ENCODE results near the gene BAD. TPM values are rescaled to one million over a fixed set of nuclear protein-coding genes. Genes with fewer than 3 reads are reported as not detected.
"Not testable (repeated sequence)": the region's sequence is repeated elsewhere in the genome, so short reads cannot be mapped to it uniquely, and the experiment has no call there.

BAD gene
- total RNA-seq, 1 donor from 2014 or later, result 19.0 TPM

GRCh38 chr11:64324692-64325469, 40.4 kb upstream of the BAD start:
- H3K9me3 Mint-ChIP-seq, result peaks cover 2% of the 10 kb centered on the region

GRCh38 chr11:64323984-64324383, 39.5 kb upstream of the BAD start:
- not testable (repeated sequence) for H3K4me1 ChIP-seq; H3K4me2 ChIP-seq; H3K27me3 ChIP-seq; H3K4me3 Mint-ChIP-seq; DNase-seq (ENCODE audit: low spot score); H3K27ac ChIP-seq; H4K20me1 ChIP-seq (ENCODE audit: low read depth); H3K9me3 ChIP-seq (ENCODE audit: low read depth); H3K27me3 Mint-ChIP-seq (ENCODE audit: insufficient read depth, low read depth); H2AFZ ChIP-seq (replicated peaks); H3K36me3 ChIP-seq; H3K9me3 Mint-ChIP-seq; H3K4me3 ChIP-seq; H3F3A ChIP-seq (ENCODE audit: low read depth); H3K9ac ChIP-seq; H3K79me2 ChIP-seq (ENCODE audit: low read depth); H3K4me1 Mint-ChIP-seq
- Mint-ChIP-seq H3K27ac (peak overlapping the region; percentile 53), H3K36me3 (peaks cover 10% of the 10 kb centered on the region)

More at GRCh38 chr11:64324692-64325469, 40.4 kb upstream of the BAD start:
- peaks cover 10% of the 10 kb centered on the region for H3K36me3 Mint-ChIP-seq
- H3K79me2 ChIP-seq (ENCODE audit: low read depth), result no peaks in the 10 kb centered on the region
- no peaks in the 10 kb centered on the region for H3K36me3 ChIP-seq
- no peak overlapping the region for H3K27ac ChIP-seq
- H3K27ac Mint-ChIP-seq, result no peak overlapping the region
- H3K27me3 ChIP-seq, result no peaks in the 10 kb centered on the region
- no peaks in the 10 kb centered on the region for H4K20me1 ChIP-seq (ENCODE audit: low read depth)
- H3F3A ChIP-seq (ENCODE audit: low read depth), result peaks cover 6% of the 10 kb centered on the region
- no peak for TF ChIP-seq EZH2 (IDR thresholded peaks at IDR 0.05)
- H3K27me3 Mint-ChIP-seq (ENCODE audit: insufficient read depth, low read depth), result peaks cover 9% of the 10 kb centered on the region
- no peaks in the 10 kb centered on the region for H3K4me1 ChIP-seq
- no peak overlapping the region for H3K4me3 Mint-ChIP-seq
- no peak for DNase-seq (ENCODE audit: low spot score)
- no peak overlapping the region for H2AFZ ChIP-seq (replicated peaks)
- no peaks in the 10 kb centered on the region for H3K9me3 ChIP-seq (ENCODE audit: low read depth)
- H3K4me1 Mint-ChIP-seq, result peaks cover 3% of the 10 kb centered on the region
- no peak overlapping the region for H3K9ac ChIP-seq
- no peak overlapping the region for H3K4me3 ChIP-seq
- no peak overlapping the region for H3K4me2 ChIP-seq

GRCh38 chr11:64323373-64323772, 38.9 kb upstream of the BAD start:
- H3K4me1 ChIP-seq, result peaks cover 5% of the 10 kb centered on the region
- Mint-ChIP-seq H3K4me3 (no peak overlapping the region), H3K9me3 (peaks cover 2% of the 10 kb centered on the region), H3K27me3 (ENCODE audit: insufficient read depth, low read depth) (peaks cover 8% of the 10 kb centered on the region), H3K36me3 (peaks cover 10% of the 10 kb centered on the region), H3K27ac (no peak overlapping the region), H3K4me1 (peaks cover 9% of the 10 kb centered on the region)
- H3K9ac ChIP-seq, result no peak overlapping the region
- H3K4me3 ChIP-seq, result no peak overlapping the region
- no peaks in the 10 kb centered on the region for H3K9me3 ChIP-seq (ENCODE audit: low read depth)
- no peak overlapping the region for H3K4me2 ChIP-seq
- no peak for DNase-seq (ENCODE audit: low spot score)
- no peaks in the 10 kb centered on the region for H3K27me3 ChIP-seq
- TF ChIP-seq EZH2phosphoT487 (IDR thresholded peaks at IDR 0.05) (no peak), EZH2 (IDR thresholded peaks at IDR 0.05) (no peak), CTCF (IDR thresholded peaks at IDR 0.05) (no peak)
- no peak overlapping the region for H2AFZ ChIP-seq (replicated peaks)
- no peaks in the 10 kb centered on the region for H3K36me3 ChIP-seq
- H3K79me2 ChIP-seq (ENCODE audit: low read depth), result peaks cover 10% of the 10 kb centered on the region
- H3F3A ChIP-seq (ENCODE audit: low read depth), result no peaks in the 10 kb centered on the region
- H3K27ac ChIP-seq, result no peak overlapping the region
- H4K20me1 ChIP-seq (ENCODE audit: low read depth), result no peaks in the 10 kb centered on the region

- H3K9ac ChIP-seq, result no peak overlapping the region
- H4K20me1 ChIP-seq (ENCODE audit: low read depth), result no peaks in the 10 kb centered on the region
- H3K79me2 ChIP-seq (ENCODE audit: low read depth), result peaks cover 12% of the 10 kb centered on the region
- no peak overlapping the region for H3K4me3 Mint-ChIP-seq
- no peak for DNase-seq (ENCODE audit: low spot score)
- H3K9me3 Mint-ChIP-seq, result peaks cover 2% of the 10 kb centered on the region
- H3K36me3 Mint-ChIP-seq, result peaks cover 10% of the 10 kb centered on the region
- peaks cover 2% of the 10 kb centered on the region for H3F3A ChIP-seq (ENCODE audit: low read depth)
- H3K27ac ChIP-seq, result no peak overlapping the region
- peaks cover 9% of the 10 kb centered on the region for H3K4me1 Mint-ChIP-seq
- no peaks in the 10 kb centered on the region for H3K36me3 ChIP-seq
- peaks cover 5% of the 10 kb centered on the region for H3K4me1 ChIP-seq
- H3K4me3 ChIP-seq, result no peak overlapping the region
- H3K4me2 ChIP-seq, result no peak overlapping the region
- H3K27ac Mint-ChIP-seq, result no peak overlapping the region
- H3K9me3 ChIP-seq (ENCODE audit: low read depth), result no peaks in the 10 kb centered on the region
- no peak overlapping the region for H2AFZ ChIP-seq (replicated peaks)
- TF ChIP-seq EZH2 (IDR thresholded peaks at IDR 0.05) (no peak), CTCF (IDR thresholded peaks at IDR 0.05) (no peak), EZH2phosphoT487 (IDR thresholded peaks at IDR 0.05) (no peak)
- no peaks in the 10 kb centered on the region for H3K27me3 ChIP-seq
- peaks cover 8% of the 10 kb centered on the region for H3K27me3 Mint-ChIP-seq (ENCODE audit: insufficient read depth, low read depth)
Observed at GRCh38 chr11:64322925-64323260, 38.4 kb upstream of the BAD start.
